Measurements from ENCODE around the gene PTBP1. TPM values are rescaled to one million over a fixed set of nuclear protein-coding genes. Genes with fewer than 3 reads are reported as not detected.

The PTBP1 gene
- total and polyA plus RNA-seq, 2 donors (not counting 1 experiment from before 2014, with no cell fraction given) = 74.6 to 83.1 TPM

- TF ChIP-seq EZH2 (IDR thresholded peaks at IDR 0.05; ENCODE audit: low read length, missing control alignments) (no peak), CTCF (conservative IDR thresholded peaks at IDR 0.05 in 1 of 2, IDR thresholded peaks at IDR 0.05 in 1 of 2; ENCODE audit: low read depth in 1 of 2, low read length in 2 of 2) (no peak)
- Histone ChIP-seq H3K27me3 (ENCODE audit: control insufficient read depth, insufficient read depth, low read length) (no peaks in the 10 kb centered on the region), H3K36me3 (ENCODE audit: control insufficient read depth, insufficient read depth, low read length) (no peaks in the 10 kb centered on the region), H4K20me1 (ENCODE audit: control insufficient read depth, extremely low read depth, insufficient read depth, low read length) (no peaks in the 10 kb centered on the region), H2AFZ (ENCODE audit: low read length) (no peak overlapping the region), H3K79me2 (ENCODE audit: control insufficient read depth, insufficient read depth, low read length) (no peaks in the 10 kb centered on the region), H3K27ac (ENCODE audit: insufficient read depth, low read length) (no peak overlapping the region), H3K4me1 (ENCODE audit: control insufficient read depth, extremely low read depth, insufficient read depth, low read length) (peaks cover 2% of the 10 kb centered on the region), H3K4me3 (replicated peaks in 1 of 4; ENCODE audit: control extremely low read depth in 1 of 4, insufficient read depth in 1 of 4, low read depth in 3 of 4, low read length in 4 of 4) (no peak overlapping the region), H3K9ac (ENCODE audit: insufficient read depth, low read length) (no peak overlapping the region), H3K9me3 (ENCODE audit: control insufficient read depth, insufficient read depth, low read depth, low read length) (no peaks in the 10 kb centered on the region), H3K4me2 (ENCODE audit: extremely low read depth, insufficient read depth, low read length) (no peak overlapping the region)
- DNase-seq (ENCODE audit: low read depth in 2 of 2) = no peak
Observed at GRCh38 chr19:757811-758668, 39.2 kb upstream of the PTBP1 start.

- no peaks in the 10 kb centered on the region for H3K9me3 ChIP-seq (ENCODE audit: control insufficient read depth, insufficient read depth, low read depth, low read length)
- no peak overlapping the region for H2AFZ ChIP-seq (ENCODE audit: low read length)
- no peak for DNase-seq (ENCODE audit: low read depth in 2 of 2)
- H3K36me3 ChIP-seq (ENCODE audit: control insufficient read depth, insufficient read depth, low read length) = no peaks in the 10 kb centered on the region
- no peaks in the 10 kb centered on the region for H4K20me1 ChIP-seq (ENCODE audit: control insufficient read depth, extremely low read depth, insufficient read depth, low read length)
- no peaks in the 10 kb centered on the region for H3K79me2 ChIP-seq (ENCODE audit: control insufficient read depth, insufficient read depth, low read length)
- no peak overlapping the region for H3K4me2 ChIP-seq (ENCODE audit: extremely low read depth, insufficient read depth, low read length)
- H3K4me1 ChIP-seq (ENCODE audit: control insufficient read depth, extremely low read depth, insufficient read depth, low read length) = no peaks in the 10 kb centered on the region
- H3K27me3 ChIP-seq (ENCODE audit: control insufficient read depth, insufficient read depth, low read length) = no peaks in the 10 kb centered on the region
- TF ChIP-seq EZH2 (IDR thresholded peaks at IDR 0.05; ENCODE audit: low read length, missing control alignments) (no peak), CTCF (conservative IDR thresholded peaks at IDR 0.05 in 1 of 2, IDR thresholded peaks at IDR 0.05 in 1 of 2; ENCODE audit: low read depth in 1 of 2, low read length in 2 of 2) (no peak)
- no peak overlapping the region for H3K27ac ChIP-seq (ENCODE audit: insufficient read depth, low read length)
- H3K4me3 ChIP-seq (replicated peaks in 1 of 4; ENCODE audit: control extremely low read depth in 1 of 4, insufficient read depth in 1 of 4, low read depth in 3 of 4, low read length in 4 of 4) = no peak overlapping the region
- H3K9ac ChIP-seq (ENCODE audit: insufficient read depth, low read length) = no peak overlapping the region
Observed at GRCh38 chr19:763181-763580, 34.1 kb upstream of the PTBP1 start.

- H3K4me3 ChIP-seq (replicated peaks in 1 of 4; ENCODE audit: control extremely low read depth in 1 of 4, insufficient read depth in 1 of 4, low read depth in 3 of 4, low read length in 4 of 4) = no peak overlapping the region
- no peak overlapping the region for H3K27ac ChIP-seq (ENCODE audit: insufficient read depth, low read length)
- H3K4me2 ChIP-seq (ENCODE audit: extremely low read depth, insufficient read depth, low read length) = no peak overlapping the region
Observed at GRCh38 chr19:763869-764268, 33.4 kb upstream of the PTBP1 start.

More at GRCh38 chr19:763869-764268, 33.4 kb upstream of the PTBP1 start:
- H2AFZ ChIP-seq (ENCODE audit: low read length) = no peak overlapping the region
- H3K27me3 ChIP-seq (ENCODE audit: control insufficient read depth, insufficient read depth, low read length) = no peaks in the 10 kb centered on the region
- TF ChIP-seq CTCF (conservative IDR thresholded peaks at IDR 0.05 in 1 of 2, IDR thresholded peaks at IDR 0.05 in 1 of 2; ENCODE audit: low read depth in 1 of 2, low read length in 2 of 2) = no peak
- no peak for TF ChIP-seq EZH2 (IDR thresholded peaks at IDR 0.05; ENCODE audit: low read length, missing control alignments)
- no peaks in the 10 kb centered on the region for H3K36me3 ChIP-seq (ENCODE audit: control insufficient read depth, insufficient read depth, low read length)
- no peak overlapping the region for H3K9ac ChIP-seq (ENCODE audit: insufficient read depth, low read length)
- H3K9me3 ChIP-seq (ENCODE audit: control insufficient read depth, insufficient read depth, low read depth, low read length) = no peaks in the 10 kb centered on the region
- no peaks in the 10 kb centered on the region for H4K20me1 ChIP-seq (ENCODE audit: control insufficient read depth, extremely low read depth, insufficient read depth, low read length)
- H3K4me1 ChIP-seq (ENCODE audit: control insufficient read depth, extremely low read depth, insufficient read depth, low read length) = no peaks in the 10 kb centered on the region
- no peak for DNase-seq (ENCODE audit: low read depth in 2 of 2)
- H3K79me2 ChIP-seq (ENCODE audit: control insufficient read depth, insufficient read depth, low read length) = no peaks in the 10 kb centered on the region

Measured in fibroblast of lung (primary cell).